Stomach (tissue), 9 donors: Measurements from ENCODE around the gene OR9Q1. TPM values are rescaled to one million over a fixed set of nuclear protein-coding genes. Genes with fewer than 3 reads are reported as not detected.

ENCODE experiments used
- DNase-seq, 2 donors: peaks; one replicate each; pipeline versions ENCODE4 v3.0.0 to v3.0.0-alpha.2; 2013 to 2019
- H3K27ac ChIP-seq, 5 donors: fragments of 200-600 bp in 4 of 5; sonication (generic) in 4 of 5; one replicate each; pipeline ENCODE4 v1.5.1; 2013 to 2019; ENCODE audit warnings: mild to moderate bottlenecking in 1 of 5, moderate library complexity in 1 of 5
- H3K27me3 ChIP-seq, 3 donors: fragments of 200-600 bp; sonication (generic); one replicate each; pipeline ENCODE4 v1.5.1; 2017 to 2019; ENCODE audit warnings: mixed run types in 1 of 3
- H3K36me3 ChIP-seq, 4 donors: fragments of 200-600 bp; sonication (generic); 1 replicate in 3 of 4; 2 replicates in 1 of 4; pipeline ENCODE4 v1.5.1; 2016 to 2019
- H3K4me1 ChIP-seq, 4 donors: fragments of 200-600 bp; sonication (generic); one replicate each; pipeline ENCODE4 v1.5.1; 2016 to 2019
- H3K4me3 ChIP-seq, 4 donors: fragments of 200-600 bp; sonication (generic) in 3 of 4; one replicate each; pipeline ENCODE4 v1.5.1; 2016 to 2019; ENCODE audit warnings: mild to moderate bottlenecking in 1 of 4
- H3K9me3 ChIP-seq, 4 donors: fragments of 200-600 bp; sonication (generic); one replicate each; pipeline ENCODE4 v1.5.1; 2016 to 2019
- CTCF ChIP-seq, 7 experiments: fragments of 450-650 bp in 4 of 7; fragments of 200-600 bp in 3 of 7; sonication (generic) in 3 of 7; IDR thresholded peaks; one replicate each; pipeline ENCODE4 v1.5.1; 2016 to 2019; ENCODE audit warnings: antibody characterized with exemption in 7 of 7, control low read depth in 2 of 7, mild to moderate bottlenecking in 1 of 7
- EP300 ChIP-seq: sonication (generic); formaldehyde crosslinking; IDR thresholded peaks from one replicate; pipeline ENCODE4 v1.6.1; 2017; ENCODE audit warnings: antibody characterized with exemption
- POLR2A ChIP-seq, 4 donors: fragments of 450-650 bp; IDR thresholded peaks; one replicate each; pipeline ENCODE4 v1.6.1; 2016; ENCODE audit warnings: antibody characterized with exemption in 4 of 4, control low read depth in 2 of 4, mild to moderate bottlenecking in 1 of 4, moderate library complexity in 1 of 4
- POLR2AphosphoS5 ChIP-seq, 3 donors: sonication (generic); formaldehyde crosslinking; IDR thresholded peaks; one replicate each; pipeline ENCODE4 v1.6.1; 2016; ENCODE audit warnings: antibody characterized with exemption in 3 of 3
- WGBS, 5 donors: extraction: QIAGEN DNeasy Blood & Tissue Kit in 3 of 5; methylation state at CpG; one replicate each; pipeline versions ENCODE4 v1.1.5 to v1.1.7; 2013 to 2018; 5-methylcytosine and 5-hydroxymethylcytosine counted together
- intact Hi-C: fragments of 100-400 bp; cut with DNase I; formaldehyde crosslinking; loops from one replicate; pipeline ENCODE4 v1.15.1; 2023; ENCODE audit warnings: low total_unique reads
- polyA plus RNA-seq, 3 donors: library from polyadenylated mRNA; stranded (reverse); fragments of 200-250 nt; gene quantifications; one replicate each; pipeline ENCODE4 v1.2.3, GENCODE V29; 2013
- small RNA-seq, 4 donors: library from RNA; depleted of rRNA; stranded (forward); fragments of <200 nt; gene quantifications; one replicate each; pipeline ENCODE3, GENCODE V24; 2016
- total RNA-seq, 5 donors: library from RNA; depleted of rRNA; stranded (reverse); fragments of >200 nt; gene quantifications; one replicate each; pipeline versions ENCODE4 v1.1.0 to v1.2.3, GENCODE V29; 2014 to 2016
- donor health status: healthy with polysubstance abuse.
- donor health status: Bipolar disorder and iron deficiency.
- donor health status: healthy.

Gene OR9Q1
- total and polyA plus RNA-seq, 8 donors = not detected

- intact Hi-C loops = no loop called here
- H3K27me3 ChIP-seq = no peaks in the 10 kb centered on the region
- no peak overlapping the region for H3K4me3 ChIP-seq
- TF ChIP-seq POLR2A (IDR thresholded peaks at IDR 0.05) (no peak), POLR2AphosphoS5 (IDR thresholded peaks at IDR 0.05) (no peak), EP300 (no peak), CTCF (IDR thresholded peaks at IDR 0.05) (no peak)
- no peak overlapping the region for H3K27ac ChIP-seq
- H3K36me3 ChIP-seq = no peaks in the 10 kb centered on the region
- no peaks in the 10 kb centered on the region for H3K9me3 ChIP-seq
- H3K4me1 ChIP-seq = no peaks in the 10 kb centered on the region
- DNase-seq = no peak
These were observed 192.8 kb downstream of the OR9Q1 start for GRCh38 chr11:58216476-58216875.

GRCh38 chr11:58222721-58223120, 199.0 kb downstream of the OR9Q1 start:
- Histone ChIP-seq H3K4me3 (no peak overlapping the region), H3K4me1 (no peaks in the 10 kb centered on the region), H3K36me3 (no peaks in the 10 kb centered on the region), H3K27ac (no peak overlapping the region), H3K27me3 (no peaks in the 10 kb centered on the region), H3K9me3 (no peaks in the 10 kb centered on the region)
- WGBS, 5 donors = 72 to 75% (median 74%) methylated on average over 7 of the region's 7 CpGs
- no peak for TF ChIP-seq POLR2A (IDR thresholded peaks at IDR 0.05)
- no peak for TF ChIP-seq CTCF (IDR thresholded peaks at IDR 0.05)
- no peak for TF ChIP-seq EP300
- no peak for TF ChIP-seq POLR2AphosphoS5 (IDR thresholded peaks at IDR 0.05)
- intact Hi-C loops = no loop called here
- no peak for DNase-seq

GRCh38 chr11:58227956-58228615, 204.4 kb downstream of the OR9Q1 start:
- TF ChIP-seq POLR2A (IDR thresholded peaks at IDR 0.05) (no peak), POLR2AphosphoS5 (IDR thresholded peaks at IDR 0.05) (no peak), EP300 (no peak), CTCF (IDR thresholded peaks at IDR 0.05) (no peak)
- WGBS, 5 donors = 92 to 93% (median 93%) methylated on average over 32 of the region's 32 CpGs
- Histone ChIP-seq H3K4me1 (no peaks in the 10 kb centered on the region), H3K4me3 (no peak overlapping the region), H3K36me3 (no peaks in the 10 kb centered on the region), H3K27ac (no peak overlapping the region), H3K9me3 (peaks cover 0 to 6% (median 0%) of the 10 kb centered on the region in 4 donors), H3K27me3 (no peaks in the 10 kb centered on the region)
- DNase-seq = no peak
- intact Hi-C loops = no loop called here

Small RNAs within 50 kb of the gene (small RNA-seq; reads per million reads assigned to genes)
- 0 reads per million in 4 donors for gene RNU6-899P

Other genes starting within 250 kb of the OR9Q1 start
- not detected for gene OR6Q1, start 7.1 kb downstream of the OR9Q1 start, total RNA-seq
- not detected for gene OR6Q1, start 7.1 kb downstream of the OR9Q1 start, polyA plus RNA-seq
- gene OR9I1, start 101.6 kb downstream of the OR9Q1 start, total RNA-seq = not detected
- not detected for gene OR9I1, start 101.6 kb downstream of the OR9Q1 start, polyA plus RNA-seq
- gene OR9Q2, start 165.2 kb downstream of the OR9Q1 start, total RNA-seq = not detected
- gene OR9Q2, start 165.2 kb downstream of the OR9Q1 start, polyA plus RNA-seq = not detected
- gene OR1S2, start 180.3 kb downstream of the OR9Q1 start, total RNA-seq = not detected
- gene OR1S2, start 180.3 kb downstream of the OR9Q1 start, polyA plus RNA-seq = not detected
- gene OR1S1, start 188.8 kb downstream of the OR9Q1 start, total RNA-seq = not detected
- gene OR1S1, start 188.8 kb downstream of the OR9Q1 start, polyA plus RNA-seq = not detected
- gene OR10Q1, start 205.0 kb downstream of the OR9Q1 start, total RNA-seq = not detected
- gene OR10Q1, start 205.0 kb downstream of the OR9Q1 start, polyA plus RNA-seq = not detected
- not detected for gene OR10W1, start 244.4 kb downstream of the OR9Q1 start, total RNA-seq
- not detected for gene OR10W1, start 244.4 kb downstream of the OR9Q1 start, polyA plus RNA-seq